ENCODE measurements around the gene HEATR9.
"Not testable (repeated sequence)": the region's sequence is repeated elsewhere in the genome, so short reads cannot be mapped to it uniquely, and the experiment has no call there.

HEATR9 gene

DNA sequence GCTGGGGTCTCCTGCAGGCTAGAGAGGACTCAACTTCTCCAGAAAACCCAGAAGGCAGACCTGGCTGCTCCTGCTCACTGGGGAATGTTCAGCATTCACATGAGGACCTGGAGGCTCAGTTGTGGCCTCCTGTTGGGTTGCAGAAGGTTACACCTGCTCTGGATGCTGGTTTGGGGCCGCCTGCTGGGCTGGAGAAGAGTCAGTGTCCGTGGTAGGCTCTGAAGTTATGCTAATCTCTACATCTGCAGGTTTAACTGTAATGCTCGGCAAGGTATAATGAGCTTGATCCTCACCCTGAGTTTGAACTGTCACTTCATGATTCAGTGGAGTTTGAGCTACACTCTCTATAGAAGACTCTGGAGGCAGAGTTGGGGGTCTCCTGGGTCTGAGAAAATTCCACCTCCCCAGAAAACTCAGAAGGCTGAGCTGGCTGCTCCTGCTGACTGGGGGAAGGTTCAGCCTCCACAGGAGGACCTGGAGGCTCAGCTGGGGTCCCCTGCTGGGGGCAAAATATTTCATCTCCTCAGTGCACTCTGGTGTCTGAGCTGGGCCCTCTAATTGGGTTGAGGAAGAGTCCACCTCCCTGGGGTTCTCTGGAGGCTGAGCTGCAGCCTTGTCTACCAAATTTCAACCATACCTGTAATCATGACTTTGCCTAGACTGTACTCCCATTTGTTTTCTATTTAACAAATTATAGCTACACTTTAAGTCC is 38.4 kb upstream of the HEATR9 start:
- no peak for TF ChIP-seq Cebpa-rat (IDR thresholded peaks at IDR 0.05)
- Histone ChIP-seq H3K36me3 (no peaks in the 10 kb centered on the region), H4K20me1 (no peaks in the 10 kb centered on the region), H3K4me3 (no peak overlapping the region), H3K9me3 (no peaks in the 10 kb centered on the region), H3K4me2 (no peak overlapping the region), H3K9ac (no peak overlapping the region), H3K4me1 (no peaks in the 10 kb centered on the region), H3K27me3 (no peaks in the 10 kb centered on the region), H3K27ac (no peak overlapping the region)

- TF ChIP-seq Cebpa-rat (IDR thresholded peaks at IDR 0.05), result no peak
These were observed 37.7 kb upstream of the HEATR9 start for GRCh38 chr17:35906191-35906925.

GRCh38 chr17:35903451-35903850 is 34.8 kb upstream of the HEATR9 start:
- H4K20me1 ChIP-seq, result no peaks in the 10 kb centered on the region
- no peak overlapping the region for H3K9ac ChIP-seq
- TF ChIP-seq Cebpa-rat (IDR thresholded peaks at IDR 0.05), result no peak
- no peak overlapping the region for H3K4me3 ChIP-seq
- H3K4me1 ChIP-seq, result peaks cover 8% of the 10 kb centered on the region
- no peaks in the 10 kb centered on the region for H3K9me3 ChIP-seq
- H3K36me3 ChIP-seq, result no peaks in the 10 kb centered on the region
- H3K4me2 ChIP-seq, result no peak overlapping the region
- no peak overlapping the region for H3K27ac ChIP-seq
- H3K27me3 ChIP-seq, result no peaks in the 10 kb centered on the region

More at GRCh38 chr17:35906191-35906925, 37.7 kb upstream of the HEATR9 start:
- Histone ChIP-seq H3K27ac (no peak overlapping the region), H3K9me3 (no peaks in the 10 kb centered on the region), H3K4me3 (no peak overlapping the region), H3K27me3 (no peaks in the 10 kb centered on the region), H4K20me1 (no peaks in the 10 kb centered on the region), H3K9ac (no peak overlapping the region), H3K4me2 (no peak overlapping the region), H3K36me3 (no peaks in the 10 kb centered on the region), H3K4me1 (no peaks in the 10 kb centered on the region)

- no peak for TF ChIP-seq Cebpa-rat (IDR thresholded peaks at IDR 0.05)
- H4K20me1 ChIP-seq, result no peaks in the 10 kb centered on the region
- no peaks in the 10 kb centered on the region for H3K9me3 ChIP-seq
These were observed 33.0 kb upstream of the HEATR9 start for GRCh38 chr17:35901631-35902175.

GRCh38 chr17:35900708-35901480 is 32.2 kb upstream of the HEATR9 start:
- no peaks in the 10 kb centered on the region for H4K20me1 ChIP-seq
- no peak overlapping the region for H3K9ac ChIP-seq
- no peak overlapping the region for H3K4me3 ChIP-seq
- H3K27me3 ChIP-seq, result no peaks in the 10 kb centered on the region
- H3K4me2 ChIP-seq, result no peak overlapping the region
- no peaks in the 10 kb centered on the region for H3K36me3 ChIP-seq
- H3K27ac ChIP-seq, result no peak overlapping the region
- peaks cover 10% of the 10 kb centered on the region for H3K4me1 ChIP-seq
- no peaks in the 10 kb centered on the region for H3K9me3 ChIP-seq
- no peak for TF ChIP-seq Cebpa-rat (IDR thresholded peaks at IDR 0.05)

More at GRCh38 chr17:35901631-35902175, 33.0 kb upstream of the HEATR9 start:
- H3K27ac ChIP-seq, result no peak overlapping the region
- H3K27me3 ChIP-seq, result no peaks in the 10 kb centered on the region
- H3K4me1 ChIP-seq, result peaks cover 10% of the 10 kb centered on the region
- H3K4me2 ChIP-seq, result no peak overlapping the region
- no peak overlapping the region for H3K9ac ChIP-seq
- H3K36me3 ChIP-seq, result no peaks in the 10 kb centered on the region
- H3K4me3 ChIP-seq, result no peak overlapping the region

DNA sequence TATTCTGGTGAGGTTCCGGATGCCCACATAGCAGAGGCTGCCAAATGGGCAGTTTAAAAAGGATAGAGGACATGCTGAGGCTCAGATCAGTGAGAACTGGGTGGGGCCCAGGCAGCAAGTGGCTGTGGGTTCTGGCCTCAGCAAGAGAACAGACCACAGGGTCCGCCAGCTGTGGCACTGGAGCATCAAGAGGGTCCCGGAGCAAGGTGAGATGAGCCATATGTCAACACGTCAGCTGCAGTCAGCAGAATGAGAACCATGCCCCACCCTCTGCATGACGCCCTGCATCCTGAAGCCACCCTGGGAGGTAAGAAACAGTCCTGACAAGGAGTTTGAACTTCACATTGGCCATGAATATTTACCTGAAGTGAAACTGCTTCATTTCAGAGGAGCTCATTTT is 31.6 kb upstream of the HEATR9 start:
- Histone ChIP-seq H3K9ac (no peak overlapping the region), H3K4me1 (peaks cover 10% of the 10 kb centered on the region), H3K27me3 (no peaks in the 10 kb centered on the region), H3K9me3 (no peaks in the 10 kb centered on the region), H3K36me3 (no peaks in the 10 kb centered on the region), H3K4me3 (no peak overlapping the region), H3K4me2 (no peak overlapping the region), H3K27ac (no peak overlapping the region), H4K20me1 (no peaks in the 10 kb centered on the region)
- no peak for TF ChIP-seq Cebpa-rat (IDR thresholded peaks at IDR 0.05)

- Histone ChIP-seq H3K4me2 (no peak overlapping the region), H3K27me3 (no peaks in the 10 kb centered on the region), H3K27ac (no peak overlapping the region), H3K9me3 (no peaks in the 10 kb centered on the region), H3K36me3 (no peaks in the 10 kb centered on the region), H3K9ac (no peak overlapping the region), H4K20me1 (no peaks in the 10 kb centered on the region), H3K4me1 (peaks cover 10% of the 10 kb centered on the region), H3K4me3 (no peak overlapping the region)
- TF ChIP-seq Cebpa-rat (IDR thresholded peaks at IDR 0.05), result no peak
These were observed 29.8 kb upstream of the HEATR9 start for GRCh38 chr17:35898283-35899070.

DNA sequence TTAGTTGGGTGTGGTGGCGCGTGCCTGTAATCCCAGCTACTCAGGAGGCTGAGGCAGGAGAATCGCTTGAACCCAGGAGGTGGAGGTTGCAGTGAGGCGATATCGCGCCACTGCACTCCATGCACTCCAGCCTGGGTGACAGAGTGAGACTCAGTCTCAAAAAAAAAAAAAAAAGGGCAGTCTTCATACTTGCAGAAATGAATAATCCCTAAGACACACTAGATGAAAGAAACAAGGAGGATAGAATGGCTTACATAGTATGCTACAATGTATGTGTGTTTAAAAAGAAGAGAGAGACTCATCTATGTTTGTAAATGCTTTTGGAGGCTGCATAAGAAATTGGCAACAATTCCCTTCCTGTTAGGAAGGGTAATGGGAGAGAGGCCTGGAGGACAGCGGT is 29.1 kb upstream of the HEATR9 start:
- H3K9me3 ChIP-seq, H3K9ac ChIP-seq, H3K36me3 ChIP-seq, H4K20me1 ChIP-seq, H3K27ac ChIP-seq, H3K27me3 ChIP-seq, H3K4me3 ChIP-seq, H3K4me2 ChIP-seq: not testable (repeated sequence)
- H3K4me1 ChIP-seq, result peaks cover 11% of the 10 kb centered on the region

All from BLaER1 (cell line).